Measurements from ENCODE around the gene VSIG8.

GRCh38 chr1:159895286-159895685 lies 32.8 kb upstream of the VSIG8 start:
- TF ChIP-seq PCBP1 (IDR thresholded peaks at IDR 0.05; ENCODE audit: low read depth, low read length, poor library complexity, severe bottlenecking) (no peak), HDAC6 (IDR thresholded peaks at IDR 0.05; ENCODE audit: low read depth, low read length) (no peak), NFXL1 (CRISPR knock-in tag; IDR thresholded peaks at IDR 0.05) (no peak), CTCF (IDR thresholded peaks at IDR 0.05 in 2 of 3, conservative IDR thresholded peaks at IDR 0.05 in 1 of 3; ENCODE audit: insufficient read depth in 2 of 3, low read depth in 1 of 3, low read length in 3 of 3) (no peak), CHD1 (IDR thresholded peaks at IDR 0.05; ENCODE audit: low read length) (no peak), SAFB2 (IDR thresholded peaks at IDR 0.05; ENCODE audit: borderline replicate concordance, low read depth, low read length, severe bottlenecking) (no peak), NR0B1 (IDR thresholded peaks at IDR 0.05; ENCODE audit: partially characterized antibody) (no peak), KDM4B (IDR thresholded peaks at IDR 0.05; ENCODE audit: borderline replicate concordance in 2 of 2, low read depth in 1 of 2) (no peak), PHB (CRISPR knock-in tag; IDR thresholded peaks at IDR 0.05) (no peak)

Measured in K562 (cell line).